Transverse colon (tissue), 4 donors: ENCODE data around the gene RPL28.

Experiments
- CTCF ChIP-seq, 5 experiments: fragments of 200-600 bp in 3 of 5; fragments of 450-650 bp in 2 of 5; sonication (generic) in 3 of 5; IDR thresholded peaks; 1 replicate in 2 of 5; 2 replicates in 3 of 5; pipeline ENCODE4 v1.5.1; 2016 to 2017; ENCODE audit warnings: antibody characterized with exemption in 5 of 5, inconsistent platforms in 3 of 5, mild to moderate bottlenecking in 2 of 5, moderate library complexity in 1 of 5
- POLR2A ChIP-seq: fragments of 450-650 bp; IDR thresholded peaks from one replicate; pipeline ENCODE4 v1.6.1; 2016; ENCODE audit warnings: antibody characterized with exemption, mild to moderate bottlenecking, moderate library complexity
- POLR2AphosphoS5 ChIP-seq, 3 donors: sonication (generic); formaldehyde crosslinking; IDR thresholded peaks; one replicate each; pipeline ENCODE4 v1.6.1; 2016; ENCODE audit warnings: antibody characterized with exemption in 3 of 3

DNA sequence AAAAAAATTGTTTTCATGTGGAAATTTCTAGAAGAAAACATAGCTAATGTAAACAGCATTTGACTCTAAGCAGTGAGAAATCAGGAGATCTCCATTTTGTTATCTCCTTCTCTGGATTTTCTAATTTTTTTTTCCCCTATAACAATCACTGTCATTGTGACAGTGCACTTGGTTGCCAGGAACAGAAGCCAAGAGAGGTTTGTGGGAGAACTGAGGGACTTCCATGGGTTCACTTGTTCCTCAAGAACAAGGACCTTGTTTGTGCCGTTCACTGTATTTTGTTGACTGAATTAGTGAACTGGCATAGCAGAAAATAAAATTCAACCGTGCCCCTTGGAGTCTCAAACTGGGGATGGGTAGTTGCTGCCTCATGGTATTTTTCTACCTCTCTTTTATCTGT lies 40.3 kb downstream of the RPL28 start:
- TF ChIP-seq CTCF (IDR thresholded peaks at IDR 0.05) (no peak), POLR2AphosphoS5 (IDR thresholded peaks at IDR 0.05) (no peak), POLR2A (no peak)
